MM.1S (cell line): Measurements from ENCODE around the gene NBEA.

Source experiments
- DNase-seq: peaks from one replicate; pipeline ENCODE4 v3.0.0-alpha.2; 2015
- H2AFZ ChIP-seq: fragments of 300-600 bp; sonication (generic); 2 replicates; pipeline ENCODE4 v1.6.0; 2016; ENCODE audit warnings: antibody characterized with exemption, low read length
- H3F3A ChIP-seq: fragments of 300-600 bp; sonication (generic); 2 replicates; pipeline ENCODE4 v1.6.1; 2016; ENCODE audit warnings: mild to moderate bottlenecking, antibody characterized with exemption, low read length, moderate library complexity, mixed read lengths; ENCODE audit not compliant: insufficient read depth
- H3K27ac ChIP-seq: fragments of 300-600 bp; sonication (generic); 2 replicates; pipeline ENCODE4 v1.5.1; 2016; ENCODE audit warnings: mild to moderate bottlenecking, low read length
- H3K27me3 ChIP-seq: fragments of 300-600 bp; sonication (generic); replicated peaks from 2 replicates; pipeline ENCODE4 v1.6.0; 2016; ENCODE audit warnings: low read length; ENCODE audit not compliant: insufficient read depth
- H3K36me3 ChIP-seq: fragments of 300-600 bp; sonication (generic); replicated peaks from 2 replicates; pipeline ENCODE4 v1.6.1; 2016; ENCODE audit warnings: mild to moderate bottlenecking, low read length, mixed read lengths; ENCODE audit not compliant: insufficient read depth
- H3K4me1 ChIP-seq: fragments of 300-600 bp; sonication (generic); 2 replicates; pipeline ENCODE4 v1.6.1; 2016; ENCODE audit warnings: low read length, mixed read lengths
- H3K4me2 ChIP-seq: fragments of 300-600 bp; sonication (generic); 2 replicates; pipeline ENCODE4 v1.6.0; 2016; ENCODE audit warnings: low read depth, low read length
- H3K4me3 ChIP-seq: fragments of 300-600 bp; sonication (generic); 2 replicates; pipeline ENCODE4 v1.5.1; 2016; ENCODE audit warnings: low read length, mixed read lengths
- H3K79me2 ChIP-seq: fragments of 300-600 bp; sonication (generic); 2 replicates; pipeline ENCODE4 v1.6.1; 2016; ENCODE audit warnings: mixed run types, low read length, mixed read lengths
- H3K9ac ChIP-seq: fragments of 300-600 bp; sonication (generic); 2 replicates; pipeline ENCODE4 v1.6.1; 2016; ENCODE audit warnings: low read length, mixed read lengths
- H3K9me2 ChIP-seq: fragments of 300-600 bp; sonication (generic); replicated peaks from 2 replicates; pipeline ENCODE4 v1.6.1; 2016; ENCODE audit warnings: mild to moderate bottlenecking, low read length, mixed read lengths; ENCODE audit not compliant: insufficient read depth
- H3K9me3 ChIP-seq: fragments of 300-600 bp; sonication (generic); replicated peaks from 2 replicates; pipeline ENCODE4 v1.6.1; 2016; ENCODE audit warnings: mild to moderate bottlenecking, low read length, mixed read lengths; ENCODE audit not compliant: insufficient read depth
- H4K20me1 ChIP-seq: fragments of 300-600 bp; sonication (generic); 2 replicates; pipeline ENCODE4 v1.6.1; 2016; ENCODE audit warnings: mild to moderate bottlenecking, low read length, moderate library complexity, mixed read lengths; ENCODE audit not compliant: insufficient read depth
- CTCF ChIP-seq: fragments of 300-600 bp; sonication (generic); IDR thresholded peaks from 2 replicates; pipeline ENCODE4 v1.5.1; 2016; ENCODE audit warnings: antibody characterized with exemption, low read length, mixed read lengths
- EZH2 ChIP-seq: fragments of 300-600 bp; sonication (generic); optimal IDR thresholded peaks from 2 replicates; pipeline ENCODE3; 2017; ENCODE audit warnings: low read depth, mild to moderate bottlenecking, antibody characterized with exemption, low read length, mixed read lengths
- EZH2phosphoT487 ChIP-seq: fragments of 300-600 bp; sonication (generic); IDR thresholded peaks from 2 replicates; pipeline ENCODE4 v1.6.1; 2018; ENCODE audit warnings: antibody characterized with exemption, low read length

The NBEA gene

DNA sequence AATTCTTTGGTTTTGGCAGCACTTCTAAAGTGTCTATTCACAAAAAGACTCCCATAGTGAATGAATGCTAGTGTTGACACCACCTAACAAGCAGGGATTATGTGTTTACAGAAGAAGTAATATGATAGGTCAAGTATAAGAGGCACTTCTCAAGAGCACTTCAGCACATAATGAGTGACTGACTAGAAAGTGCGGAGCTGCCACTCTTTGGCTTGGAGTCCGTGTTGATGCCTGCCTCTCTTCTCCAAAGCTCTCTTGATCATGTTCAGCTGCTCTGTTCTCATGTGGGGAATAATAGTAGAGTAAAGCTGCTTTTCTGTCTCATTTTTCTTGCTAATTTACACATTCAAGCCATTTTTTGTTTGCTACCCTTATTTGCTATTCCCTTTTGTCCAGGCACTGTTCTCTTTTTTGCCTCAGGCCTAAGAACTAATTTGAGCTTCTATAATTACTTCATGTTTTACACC lies 557.2 kb downstream of the NBEA start:
- H3K9ac ChIP-seq = no peak overlapping the region
- no peak overlapping the region for H3K27ac ChIP-seq
- DNase-seq = no peak

GRCh38 chr13:35499676-35500075 lies 557.6 kb downstream of the NBEA start:
- H3K4me2 ChIP-seq = no peak overlapping the region
- no peak overlapping the region for H3K9ac ChIP-seq
- TF ChIP-seq EZH2 = no peak
- no peak for TF ChIP-seq CTCF
- no peak for TF ChIP-seq EZH2phosphoT487
- H2AFZ ChIP-seq = no peak overlapping the region
- no peaks in the 10 kb centered on the region for H3K9me2 ChIP-seq
- no peaks in the 10 kb centered on the region for H3K4me1 ChIP-seq
- H3K79me2 ChIP-seq = no peaks in the 10 kb centered on the region
- DNase-seq = no peak
- no peaks in the 10 kb centered on the region for H4K20me1 ChIP-seq
- H3K4me3 ChIP-seq = no peak overlapping the region
- no peaks in the 10 kb centered on the region for H3K36me3 ChIP-seq
- H3K9me3 ChIP-seq = no peaks in the 10 kb centered on the region
- no peaks in the 10 kb centered on the region for H3K27me3 ChIP-seq
- no peak overlapping the region for H3K27ac ChIP-seq
- no peaks in the 10 kb centered on the region for H3F3A ChIP-seq

More for the DNA sequence above, 557.2 kb downstream of the NBEA start:
- Histone ChIP-seq H3K36me3 (no peaks in the 10 kb centered on the region), H3K9me3 (no peaks in the 10 kb centered on the region), H3K27me3 (no peaks in the 10 kb centered on the region), H3K4me2 (no peak overlapping the region), H3K9me2 (no peaks in the 10 kb centered on the region), H2AFZ (no peak overlapping the region), H3K4me1 (no peaks in the 10 kb centered on the region), H3K4me3 (no peak overlapping the region), H3F3A (no peaks in the 10 kb centered on the region), H3K79me2 (no peaks in the 10 kb centered on the region), H4K20me1 (no peaks in the 10 kb centered on the region)
- TF ChIP-seq EZH2phosphoT487 (no peak), EZH2 (no peak), CTCF (no peak)

DNA sequence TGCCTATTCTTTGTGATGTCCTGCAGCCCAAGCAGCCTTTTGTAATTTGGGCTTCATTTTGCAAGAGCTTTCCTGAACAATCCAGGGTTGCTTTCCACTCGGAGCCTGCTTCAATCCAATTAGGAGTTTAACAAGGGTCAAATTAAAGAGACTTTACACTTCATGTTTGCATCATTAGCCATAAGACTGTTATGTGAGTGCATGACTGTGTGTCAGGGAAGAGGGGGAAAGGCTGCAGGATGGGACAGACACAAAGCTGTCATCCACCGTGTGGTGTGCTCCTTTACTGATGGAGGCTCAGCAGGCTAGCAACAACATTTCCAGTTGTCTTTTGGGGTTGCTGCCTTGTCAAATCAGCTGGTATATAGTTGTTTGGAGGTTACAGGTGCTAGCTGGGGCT lies 558.1 kb downstream of the NBEA start:
- no peak overlapping the region for H3K4me3 ChIP-seq
- no peak for DNase-seq
- H3K9me2 ChIP-seq = no peaks in the 10 kb centered on the region
- H3K4me1 ChIP-seq = no peaks in the 10 kb centered on the region
- no peak overlapping the region for H3K4me2 ChIP-seq
- H3K36me3 ChIP-seq = no peaks in the 10 kb centered on the region
- no peak for TF ChIP-seq CTCF
- no peak for TF ChIP-seq EZH2phosphoT487
- TF ChIP-seq EZH2 = no peak
- H3K79me2 ChIP-seq = no peaks in the 10 kb centered on the region
- H3K9ac ChIP-seq = no peak overlapping the region
- no peaks in the 10 kb centered on the region for H3K27me3 ChIP-seq
- H3K27ac ChIP-seq = no peak overlapping the region
- H2AFZ ChIP-seq = no peak overlapping the region
- no peaks in the 10 kb centered on the region for H3K9me3 ChIP-seq
- no peaks in the 10 kb centered on the region for H3F3A ChIP-seq
- no peaks in the 10 kb centered on the region for H4K20me1 ChIP-seq
